NCI-H524 (cell line): Measurements from ENCODE around the gene RTN4RL1.

Experiments
- DNase-seq, 2 experiments: peaks; one replicate each; lab custom pipeline; 2025; lab: John Stamatoyannopoulos, UW

The RTN4RL1 gene

GRCh38 chr17:2025220-2025621 lies at the start of gene RTN4RL1:
TSS of gene RTN4RL1 (minus strand) at chr17:2025334. CDS start at chr17:2024865, 469 bp downstream.
- peak; percentile 53 to 73 for DNase-seq

- DNase-seq, result no peak
Measured at GRCh38 chr17:2074919-2075318, 49.8 kb upstream of the RTN4RL1 start.

- no peak for DNase-seq
Measured at GRCh38 chr17:2071455-2072281, 46.5 kb upstream of the RTN4RL1 start.

- no peak for DNase-seq
Measured at GRCh38 chr17:2071024-2071385, 45.9 kb upstream of the RTN4RL1 start.

GRCh38 chr17:2070241-2071023 lies 45.3 kb upstream of the RTN4RL1 start:
- no peak for DNase-seq

- peak; percentile 86 to 92 for DNase-seq
Measured at GRCh38 chr17:2068519-2069051, 43.5 kb upstream of the RTN4RL1 start.

GRCh38 chr17:2068031-2068518 lies 42.9 kb upstream of the RTN4RL1 start:
- no peak for DNase-seq

GRCh38 chr17:2067608-2068024 lies 42.5 kb upstream of the RTN4RL1 start:
- no peak for DNase-seq

GRCh38 chr17:2067048-2067561 lies 42.0 kb upstream of the RTN4RL1 start:
- no peak for DNase-seq

- DNase-seq, result no peak
Measured at GRCh38 chr17:2065949-2066400, 40.8 kb upstream of the RTN4RL1 start.

- no peak for DNase-seq
Measured at GRCh38 chr17:2064980-2065785, 40.0 kb upstream of the RTN4RL1 start.

GRCh38 chr17:2064520-2064971 lies 39.4 kb upstream of the RTN4RL1 start:
- no peak for DNase-seq

GRCh38 chr17:2064147-2064489 lies 39.0 kb upstream of the RTN4RL1 start:
- DNase-seq, result no peak

- DNase-seq, result no peak
Measured at GRCh38 chr17:2063261-2064146, 38.4 kb upstream of the RTN4RL1 start.

GRCh38 chr17:2062571-2063183 lies 37.5 kb upstream of the RTN4RL1 start:
- no peak for DNase-seq

- no peak for DNase-seq
Measured at GRCh38 chr17:2061441-2061958, 36.4 kb upstream of the RTN4RL1 start.

- DNase-seq, result no peak
Measured at GRCh38 chr17:2060681-2061440, 35.7 kb upstream of the RTN4RL1 start.

GRCh38 chr17:2060385-2060658 lies 35.2 kb upstream of the RTN4RL1 start:
- no peak for DNase-seq
